Vagina (tissue), 2 donors: ENCODE measurements around the gene SLC9C1.

ENCODE experiments used
- POLR2A ChIP-seq, 2 donors: fragments of 450-650 bp; IDR thresholded peaks; one replicate each; pipeline ENCODE4 v1.6.1; 2017; ENCODE audit warnings: antibody characterized with exemption in 2 of 2, mild to moderate bottlenecking in 2 of 2, moderate library complexity in 2 of 2
- TF ChIP-seq, protein P1 (sequence below), 3 experiments: fragments of 450-650 bp in 2 of 3; fragments of 200-600 bp in 1 of 3; sonication (generic) in 1 of 3; IDR thresholded peaks; one replicate each; pipeline ENCODE4 v1.5.1; 2017 to 2019; ENCODE audit warnings: antibody characterized with exemption in 3 of 3, mild to moderate bottlenecking in 2 of 3, moderate library complexity in 2 of 3

DNA sequence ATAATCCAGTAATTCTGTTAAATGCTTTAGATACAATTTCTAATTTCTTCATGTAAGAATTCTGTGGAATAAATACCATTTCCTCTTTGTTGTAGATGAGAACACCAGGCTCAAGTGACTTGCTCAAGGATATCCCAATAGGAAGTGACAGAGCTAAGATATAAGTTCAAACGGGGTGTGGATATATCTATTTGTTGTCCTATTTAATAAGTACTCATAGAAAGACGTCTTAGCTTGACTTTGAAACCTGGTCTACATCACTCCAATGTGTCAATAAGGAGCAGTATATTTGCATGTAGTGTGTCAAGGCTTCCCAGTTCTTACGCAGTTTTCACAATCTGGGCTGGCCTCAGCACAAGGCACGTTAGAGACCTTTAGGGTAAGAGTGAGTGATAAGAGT lies 156.2 kb downstream of the SLC9C1 start:
- TF ChIP-seq, protein P1, sequence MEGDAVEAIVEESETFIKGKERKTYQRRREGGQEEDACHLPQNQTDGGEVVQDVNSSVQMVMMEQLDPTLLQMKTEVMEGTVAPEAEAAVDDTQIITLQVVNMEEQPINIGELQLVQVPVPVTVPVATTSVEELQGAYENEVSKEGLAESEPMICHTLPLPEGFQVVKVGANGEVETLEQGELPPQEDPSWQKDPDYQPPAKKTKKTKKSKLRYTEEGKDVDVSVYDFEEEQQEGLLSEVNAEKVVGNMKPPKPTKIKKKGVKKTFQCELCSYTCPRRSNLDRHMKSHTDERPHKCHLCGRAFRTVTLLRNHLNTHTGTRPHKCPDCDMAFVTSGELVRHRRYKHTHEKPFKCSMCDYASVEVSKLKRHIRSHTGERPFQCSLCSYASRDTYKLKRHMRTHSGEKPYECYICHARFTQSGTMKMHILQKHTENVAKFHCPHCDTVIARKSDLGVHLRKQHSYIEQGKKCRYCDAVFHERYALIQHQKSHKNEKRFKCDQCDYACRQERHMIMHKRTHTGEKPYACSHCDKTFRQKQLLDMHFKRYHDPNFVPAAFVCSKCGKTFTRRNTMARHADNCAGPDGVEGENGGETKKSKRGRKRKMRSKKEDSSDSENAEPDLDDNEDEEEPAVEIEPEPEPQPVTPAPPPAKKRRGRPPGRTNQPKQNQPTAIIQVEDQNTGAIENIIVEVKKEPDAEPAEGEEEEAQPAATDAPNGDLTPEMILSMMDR (IDR thresholded peaks at IDR 0.05), result no peak
- no peak for TF ChIP-seq POLR2A (IDR thresholded peaks at IDR 0.05)
